Mammary epithelial cell (primary cell): ENCODE measurements around the gene RPL3.

Experiments
- EZH2 ChIP-seq: IDR thresholded peaks from 2 replicates; pipeline ENCODE4 v1.6.1; 2012; ENCODE audit warnings: low read length, inconsistent platforms, borderline replicate concordance
- TF ChIP-seq, protein P1 (sequence below), 2 donors: IDR thresholded peaks in 1 of 2; conservative IDR thresholded peaks in 1 of 2; 2 replicates each; pipeline ENCODE4 v1.5.1; 2011 to 2012; ENCODE audit warnings: inconsistent platforms in 2 of 2, low read length in 2 of 2, mild to moderate bottlenecking in 2 of 2, control low read depth in 1 of 2, low read depth in 1 of 2; ENCODE audit not compliant: insufficient read depth in 1 of 2; ENCODE audit errors: extremely low read depth in 1 of 2

DNA sequence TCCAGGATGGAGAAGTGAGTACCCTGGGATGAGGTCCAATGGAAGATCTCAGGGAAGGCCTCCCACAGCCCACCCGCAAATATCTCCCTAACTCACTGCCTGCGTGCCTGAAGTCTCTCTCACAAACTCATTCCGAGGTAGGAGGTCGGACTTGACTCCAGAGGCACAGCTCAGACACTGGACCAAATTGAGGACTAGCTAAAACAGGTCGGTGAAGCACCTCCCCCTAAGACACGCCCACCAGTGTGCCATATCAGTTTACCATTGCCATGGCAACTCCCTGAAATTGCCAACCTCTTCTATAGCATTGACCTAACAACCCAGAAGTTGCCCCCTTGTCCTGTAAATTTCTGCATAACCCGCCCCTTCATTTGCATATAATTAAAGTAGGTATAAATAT lies 17.5 kb downstream of the RPL3 start:
- TF ChIP-seq, protein P1, sequence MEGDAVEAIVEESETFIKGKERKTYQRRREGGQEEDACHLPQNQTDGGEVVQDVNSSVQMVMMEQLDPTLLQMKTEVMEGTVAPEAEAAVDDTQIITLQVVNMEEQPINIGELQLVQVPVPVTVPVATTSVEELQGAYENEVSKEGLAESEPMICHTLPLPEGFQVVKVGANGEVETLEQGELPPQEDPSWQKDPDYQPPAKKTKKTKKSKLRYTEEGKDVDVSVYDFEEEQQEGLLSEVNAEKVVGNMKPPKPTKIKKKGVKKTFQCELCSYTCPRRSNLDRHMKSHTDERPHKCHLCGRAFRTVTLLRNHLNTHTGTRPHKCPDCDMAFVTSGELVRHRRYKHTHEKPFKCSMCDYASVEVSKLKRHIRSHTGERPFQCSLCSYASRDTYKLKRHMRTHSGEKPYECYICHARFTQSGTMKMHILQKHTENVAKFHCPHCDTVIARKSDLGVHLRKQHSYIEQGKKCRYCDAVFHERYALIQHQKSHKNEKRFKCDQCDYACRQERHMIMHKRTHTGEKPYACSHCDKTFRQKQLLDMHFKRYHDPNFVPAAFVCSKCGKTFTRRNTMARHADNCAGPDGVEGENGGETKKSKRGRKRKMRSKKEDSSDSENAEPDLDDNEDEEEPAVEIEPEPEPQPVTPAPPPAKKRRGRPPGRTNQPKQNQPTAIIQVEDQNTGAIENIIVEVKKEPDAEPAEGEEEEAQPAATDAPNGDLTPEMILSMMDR (conservative IDR thresholded peaks at IDR 0.05 in 1 of 2, IDR thresholded peaks at IDR 0.05 in 1 of 2; ENCODE audit: extremely low read depth in 1 of 2, insufficient read depth in 1 of 2, low read depth in 1 of 2, low read length in 2 of 2): no peak
- TF ChIP-seq EZH2: no peak
